ENCODE data around the gene TRIO. TPM values are rescaled to one million over a fixed set of nuclear protein-coding genes. Genes with fewer than 3 reads are reported as not detected.

Gene TRIO
- total RNA-seq, 1 experiment from 2014 or later: 211 TPM

GRCh38 chr5:14455814-14456321 is 312.7 kb downstream of the TRIO start:
- H3K79me2 ChIP-seq (ENCODE audit: low read length): peaks cover 37% of the 10 kb centered on the region
- no peak overlapping the region for H3K27ac ChIP-seq (ENCODE audit: low read length)
- H4K20me1 ChIP-seq (ENCODE audit: low read length): no peaks in the 10 kb centered on the region
- H3K9me3 ChIP-seq (ENCODE audit: low read length): no peaks in the 10 kb centered on the region
- BruUV-seq (replicated peaks): no TSS peak
- ChIA-PET CTCF (no interaction called here), POLR2A (ENCODE audit: unreplicated experiment) (no interaction called here)
- intact Hi-C loops (cut with micrococcal nuclease): no loop called here
- TF ChIP-seq EZH2 (IDR thresholded peaks at IDR 0.05; ENCODE audit: low read length, unreplicated experiment): no peak
- TF ChIP-seq EZH2phosphoT487 (IDR thresholded peaks at IDR 0.05; ENCODE audit: borderline replicate concordance, low read length): no peak
- no peak for TF ChIP-seq CTCF (conservative IDR thresholded peaks at IDR 0.05; ENCODE audit: low read depth, low read length)
- no peak for ATAC-seq
- no peaks in the 10 kb centered on the region for H3F3A ChIP-seq (ENCODE audit: low read length, unreplicated experiment)
- H2AFZ ChIP-seq (ENCODE audit: low read length): no peak overlapping the region
- H3K4me2 ChIP-seq (ENCODE audit: low read length): no peak overlapping the region
- H3K4me1 ChIP-seq (ENCODE audit: insufficient read depth, low read length): no peaks in the 10 kb centered on the region
- H3K4me3 ChIP-seq (ENCODE audit: low read length): no peak overlapping the region
- no peaks in the 10 kb centered on the region for H3K9me2 ChIP-seq (replicated peaks; ENCODE audit: low read length)
- H3K9ac ChIP-seq (ENCODE audit: low read length): no peak overlapping the region
- H3K36me3 ChIP-seq (ENCODE audit: low read depth, low read length): peaks cover 53% of the 10 kb centered on the region
- no peak for DNase-seq
- H3K27me3 ChIP-seq (ENCODE audit: low read length): no peaks in the 10 kb centered on the region

GRCh38 chr5:14457476-14457875 is 314.3 kb downstream of the TRIO start:
- H3K9ac ChIP-seq (ENCODE audit: low read length): no peak overlapping the region
- no peak overlapping the region for H3K4me3 ChIP-seq (ENCODE audit: low read length)
- H3K27ac ChIP-seq (ENCODE audit: low read length): no peak overlapping the region
- H3K9me3 ChIP-seq (ENCODE audit: low read length): no peaks in the 10 kb centered on the region
- no peak overlapping the region for H2AFZ ChIP-seq (ENCODE audit: low read length)
- ATAC-seq: no peak
- no peaks in the 10 kb centered on the region for H4K20me1 ChIP-seq (ENCODE audit: low read length)
- H3K4me1 ChIP-seq (ENCODE audit: insufficient read depth, low read length): no peaks in the 10 kb centered on the region
- intact Hi-C loops (cut with micrococcal nuclease): no loop called here
- peaks cover 53% of the 10 kb centered on the region for H3K36me3 ChIP-seq (ENCODE audit: low read depth, low read length)
- DNase-seq: no peak
- POLR2A ChIA-PET (ENCODE audit: unreplicated experiment): no interaction called here
- H3F3A ChIP-seq (ENCODE audit: low read length, unreplicated experiment): no peaks in the 10 kb centered on the region
- peaks cover 26% of the 10 kb centered on the region for H3K79me2 ChIP-seq (ENCODE audit: low read length)
- H3K9me2 ChIP-seq (replicated peaks; ENCODE audit: low read length): no peaks in the 10 kb centered on the region
- H3K27me3 ChIP-seq (ENCODE audit: low read length): no peaks in the 10 kb centered on the region
- no peak overlapping the region for H3K4me2 ChIP-seq (ENCODE audit: low read length)
- CTCF ChIA-PET: no interaction called here
- no peak for TF ChIP-seq EZH2phosphoT487 (IDR thresholded peaks at IDR 0.05; ENCODE audit: borderline replicate concordance, low read length)
- TF ChIP-seq EZH2 (IDR thresholded peaks at IDR 0.05; ENCODE audit: low read length, unreplicated experiment): no peak
- TF ChIP-seq CTCF (conservative IDR thresholded peaks at IDR 0.05; ENCODE audit: low read depth, low read length): no peak
- no TSS peak for BruUV-seq (replicated peaks)

GRCh38 chr5:14458414-14458813 is 315.3 kb downstream of the TRIO start:
- no peak overlapping the region for H3K4me3 ChIP-seq (ENCODE audit: low read length)
- peaks cover 57% of the 10 kb centered on the region for H3K36me3 ChIP-seq (ENCODE audit: low read depth, low read length)
- H3K9ac ChIP-seq (ENCODE audit: low read length): no peak overlapping the region
- intact Hi-C loops (cut with micrococcal nuclease): no loop called here
- H3K27me3 ChIP-seq (ENCODE audit: low read length): no peaks in the 10 kb centered on the region
- no peak overlapping the region for H2AFZ ChIP-seq (ENCODE audit: low read length)
- no TSS peak for BruUV-seq (replicated peaks)
- H3F3A ChIP-seq (ENCODE audit: low read length, unreplicated experiment): no peaks in the 10 kb centered on the region
- DNase-seq (no peak), ATAC-seq (no peak)
- no peaks in the 10 kb centered on the region for H4K20me1 ChIP-seq (ENCODE audit: low read length)
- H3K9me2 ChIP-seq (replicated peaks; ENCODE audit: low read length): no peaks in the 10 kb centered on the region
- no peak overlapping the region for H3K27ac ChIP-seq (ENCODE audit: low read length)
- peaks cover 7% of the 10 kb centered on the region for H3K4me1 ChIP-seq (ENCODE audit: insufficient read depth, low read length)
- peaks cover 19% of the 10 kb centered on the region for H3K79me2 ChIP-seq (ENCODE audit: low read length)
- ChIA-PET CTCF (no interaction called here), POLR2A (ENCODE audit: unreplicated experiment) (no interaction called here)
- no peak overlapping the region for H3K4me2 ChIP-seq (ENCODE audit: low read length)
- TF ChIP-seq CTCF (conservative IDR thresholded peaks at IDR 0.05; ENCODE audit: low read depth, low read length): no peak
- no peak for TF ChIP-seq EZH2 (IDR thresholded peaks at IDR 0.05; ENCODE audit: low read length, unreplicated experiment)
- no peak for TF ChIP-seq EZH2phosphoT487 (IDR thresholded peaks at IDR 0.05; ENCODE audit: borderline replicate concordance, low read length)
- no peaks in the 10 kb centered on the region for H3K9me3 ChIP-seq (ENCODE audit: low read length)
